GM13977 (cell line): ENCODE measurements around the gene RASL12.
"Not testable (repeated sequence)": the region's sequence is repeated elsewhere in the genome, so short reads cannot be mapped to it uniquely, and the experiment has no call there.

Experiments
- DNase-seq: peaks from one replicate; pipeline ENCODE4 v3.0.0; 2012; ENCODE audit warnings: low spot score
- CTCF ChIP-seq: IDR thresholded peaks from 2 replicates; pipeline ENCODE4 v1.5.1; 2012; ENCODE audit warnings: mild to moderate bottlenecking, control low read depth; ENCODE audit not compliant: insufficient read depth; ENCODE audit errors: extremely low read depth, missing control alignments
- in situ Hi-C: fragments of 300-500 bp; cut with MboI; formaldehyde crosslinking; loops from one replicate; pipeline ENCODE4 v1.12.0; 2022; ENCODE audit warnings: low sequenced_read_pairs, low pct_unique_long_range_greater_than_20kb, mixed read lengths, inconsistent platforms; ENCODE audit not compliant: unreplicated experiment

The RASL12 gene

GRCh38 chr15:65081270-65081669 is 13.5 kb upstream of the RASL12 start:
- no peak for TF ChIP-seq CTCF
- in situ Hi-C loops = no loop called here
- DNase-seq = no peak

DNA sequence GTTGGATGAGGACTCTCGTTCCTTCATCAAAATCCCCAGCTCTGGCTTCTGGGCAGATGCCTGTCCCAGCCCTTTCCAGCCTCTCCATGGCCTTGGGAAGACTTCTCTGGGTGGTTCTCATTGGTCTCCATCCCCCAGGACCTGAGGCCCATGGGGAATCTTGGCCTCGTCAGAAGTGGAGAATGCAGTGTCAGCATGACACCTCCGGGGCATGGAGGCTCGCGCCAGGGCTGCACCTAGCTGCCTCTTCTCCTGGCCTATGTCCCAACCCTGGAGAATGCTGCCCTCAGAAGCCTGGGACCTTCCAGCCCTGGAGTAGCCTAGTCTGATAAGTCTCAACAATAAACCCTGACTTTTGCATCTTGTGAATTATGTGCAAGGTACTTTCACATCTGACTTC is 11.8 kb upstream of the RASL12 start:
- TF ChIP-seq CTCF = no peak
- in situ Hi-C loops = no loop called here
- DNase-seq = no peak

DNA sequence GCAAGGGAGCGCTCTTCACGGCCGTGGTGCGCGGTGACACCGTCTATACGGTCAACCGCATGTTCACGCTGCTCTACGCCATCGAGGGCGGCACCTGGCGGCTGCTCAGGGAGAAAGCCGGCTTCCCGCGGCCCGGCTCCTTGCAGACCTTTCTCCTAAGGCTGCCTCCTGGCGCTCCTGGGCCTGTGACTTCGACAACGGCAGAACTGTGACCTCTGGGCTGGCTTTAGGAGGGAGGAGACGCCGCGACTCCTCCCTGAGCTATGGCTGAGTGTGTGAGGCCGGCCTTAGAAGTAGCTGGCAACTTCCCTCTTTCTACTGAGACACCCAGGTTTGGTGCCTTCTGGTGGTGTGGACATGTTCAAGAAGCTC is 10.2 kb upstream of the RASL12 start:
- in situ Hi-C loops = no loop called here
- TF ChIP-seq CTCF = peak; percentile 12
- peak; percentile 63 for DNase-seq

DNA sequence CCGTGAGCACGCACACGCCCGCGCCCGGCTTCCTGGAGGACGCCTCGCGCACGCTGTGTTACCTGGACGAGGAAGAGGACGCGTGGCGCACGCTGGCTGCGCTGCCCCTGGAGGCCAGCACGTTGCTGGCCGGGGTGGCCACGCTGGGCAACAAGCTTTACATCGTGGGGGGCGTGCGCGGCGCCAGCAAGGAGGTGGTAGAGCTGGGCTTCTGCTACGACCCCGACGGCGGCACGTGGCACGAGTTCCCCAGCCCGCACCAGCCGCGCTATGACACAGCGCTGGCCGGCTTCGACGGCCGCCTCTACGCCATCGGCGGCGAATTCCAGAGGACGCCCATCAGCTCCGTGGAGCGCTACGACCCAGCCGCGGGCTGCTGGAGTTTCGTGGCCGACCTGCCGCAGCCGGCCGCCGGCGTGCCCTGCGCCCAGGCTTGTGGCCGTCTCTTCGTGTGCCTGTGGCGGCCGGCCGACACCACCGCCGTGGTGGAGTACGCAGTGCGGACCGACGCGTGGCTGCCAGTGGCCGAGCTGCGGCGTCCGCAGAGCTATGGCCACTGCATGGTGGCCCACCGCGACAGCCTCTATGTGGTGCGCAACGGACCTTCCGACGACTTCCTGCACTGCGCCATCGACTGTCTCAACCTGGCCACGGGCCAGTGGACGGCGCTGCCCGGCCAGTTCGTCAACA is 9.6 kb upstream of the RASL12 start:
- no peak for DNase-seq
- no peak for TF ChIP-seq CTCF
- in situ Hi-C loops = no loop called here

GRCh38 chr15:65076486-65077290 is 8.9 kb upstream of the RASL12 start, which contains the start of gene KBTBD13:
Gene KBTBD13 (plus strand): TSS chr15:65076746. CDS start chr15:65076816, 70 bp downstream.
- DNase-seq = no peak
- in situ Hi-C loops = no loop called here
- TF ChIP-seq CTCF = no peak

- DNase-seq, in situ Hi-C loops: not testable (repeated sequence)
Observed at GRCh38 chr15:65075607-65076395, 8.0 kb upstream of the RASL12 start.

GRCh38 chr15:65074946-65075345 is 7.2 kb upstream of the RASL12 start:
- DNase-seq = not testable (repeated sequence)
- in situ Hi-C loops = loop anchor here (25.0 kb wide), 1 partner anchor 212 kb away; the partner anchor contains the start of genes PARP16 and RNU5A-1
